Stimulated activated CD4-positive, alpha-beta T cell treated with anti-CD3 and anti-CD28 coated beads, TNF-alpha, amount 100 ng/mL, for 1 hour (primary cell): ENCODE data around the gene MORN3.
"Not testable (repeated sequence)": the region's sequence is repeated elsewhere in the genome, so short reads cannot be mapped to it uniquely, and the experiment has no call there.

Experiments
- DNase-seq, 3 donors: peaks; one replicate each; pipeline ENCODE4 v3.0.0-alpha.2; 2020; ENCODE audit warnings: low read depth in 3 of 3, low spot score in 1 of 3

The MORN3 gene

GRCh38 chr12:121641343-121641630, 28.2 kb downstream of the MORN3 start:
- DNase-seq: no peak

GRCh38 chr12:121638298-121639202, 30.9 kb downstream of the MORN3 start:
- DNase-seq: no peak

GRCh38 chr12:121637231-121637914, 32.1 kb downstream of the MORN3 start:
- no peak for DNase-seq

- no peak for DNase-seq
Observed at GRCh38 chr12:121634836-121635235, 34.6 kb downstream of the MORN3 start.

GRCh38 chr12:121633833-121634196, 35.6 kb downstream of the MORN3 start:
- not testable (repeated sequence) for DNase-seq

- DNase-seq: no peak
Observed at GRCh38 chr12:121632069-121632970, 37.1 kb downstream of the MORN3 start.

GRCh38 chr12:121630791-121631355, 38.6 kb downstream of the MORN3 start:
- no peak for DNase-seq

- DNase-seq: no peak
Observed at GRCh38 chr12:121628536-121628935, 40.9 kb downstream of the MORN3 start.

- DNase-seq: no peak
Observed at GRCh38 chr12:121628037-121628436, 41.4 kb downstream of the MORN3 start.

GRCh38 chr12:121626853-121627640, 42.4 kb downstream of the MORN3 start:
- DNase-seq: peak; percentile 74 to 87 (median 83)

- peak; percentile 90 to 97 (median 92) for DNase-seq
Observed at GRCh38 chr12:121626087-121626852, 43.2 kb downstream of the MORN3 start, which contains the start of gene ORAI1. Gene ORAI1 (plus strand): TSS chr12:121626530.

- DNase-seq: no peak
Observed at GRCh38 chr12:121620333-121620891, 49.0 kb downstream of the MORN3 start.

- no peak for DNase-seq
Observed at GRCh38 chr12:121618659-121619233, 50.7 kb downstream of the MORN3 start.

GRCh38 chr12:121614872-121615467, 54.5 kb downstream of the MORN3 start:
- DNase-seq: no peak

GRCh38 chr12:121613462-121613861, 56.0 kb downstream of the MORN3 start:
- no peak for DNase-seq

GRCh38 chr12:121611306-121611705, 58.1 kb downstream of the MORN3 start:
- DNase-seq: no peak

- DNase-seq: no peak
Observed at GRCh38 chr12:121610239-121611149, 59.0 kb downstream of the MORN3 start.
